ENCODE data around the gene SLC2A9. TPM values are rescaled to one million over a fixed set of nuclear protein-coding genes. Genes with fewer than 3 reads are reported as not detected.

Gene SLC2A9
- total and polyA plus RNA-seq, 2 donors (not counting 3 experiments of a cell fraction or from before 2014, with no cell fraction given) = 1.6 to 1.8 TPM

DNA sequence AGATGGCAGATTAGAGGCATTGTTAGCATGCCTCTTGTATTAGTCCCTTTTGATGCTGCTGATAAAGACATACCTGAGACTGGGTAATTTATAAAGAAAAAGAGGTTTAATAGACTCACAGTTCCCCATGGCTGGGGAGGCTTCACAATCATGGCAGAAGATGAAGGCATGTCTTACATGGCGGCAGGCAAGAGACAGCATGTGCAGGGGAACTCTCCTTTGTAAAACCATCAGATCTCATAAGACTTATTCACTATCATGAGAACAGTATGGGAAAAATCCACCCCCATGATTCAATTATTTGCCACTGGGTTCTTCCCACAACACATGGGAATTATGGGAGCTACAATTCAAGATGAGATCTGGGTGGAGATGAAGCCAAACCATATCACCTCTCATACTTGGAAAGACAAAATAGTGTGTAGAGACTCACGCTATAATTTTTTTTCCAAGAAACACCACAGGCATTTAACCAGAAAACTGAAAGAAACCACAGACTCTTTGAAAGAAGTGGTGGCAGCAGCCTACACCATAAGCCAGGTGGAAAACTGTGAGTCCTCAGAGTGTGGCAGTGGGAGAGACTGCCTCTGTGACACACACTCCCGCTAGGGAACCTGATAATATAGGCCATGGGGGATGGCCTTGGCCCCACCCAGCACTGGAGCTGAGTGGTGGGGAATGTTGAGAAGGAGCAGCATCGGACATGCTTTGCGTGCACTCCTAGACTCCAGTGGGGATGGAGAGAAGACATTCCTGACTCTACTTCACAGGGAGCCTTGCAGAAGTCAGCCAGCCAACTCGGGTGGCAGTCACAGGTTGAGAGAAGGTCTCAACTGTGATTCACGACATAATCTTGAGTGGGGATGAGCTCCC lies 51.5 kb downstream of the SLC2A9 start:
- dilution Hi-C loops (cut with MboI; ENCODE audit: extremely low pct_ligation_motif_present, low sequenced_read_pairs) = no loop called here
- no TSS peak for BruUV-seq (replicated peaks)
- Histone ChIP-seq H3K4me3 (replicated peaks in 1 of 3; ENCODE audit: insufficient read depth in 1 of 3, low read depth in 1 of 3, low read length in 3 of 3) (no peak overlapping the region), H3K36me3 (ENCODE audit: control insufficient read depth in 2 of 2, extremely low read depth in 1 of 2, insufficient read depth in 2 of 2, low read length in 2 of 2) (no peaks in the 10 kb centered on the region), H3K9ac (replicated peaks; ENCODE audit: extremely low read depth, insufficient read depth, low read length) (no peak overlapping the region), H3K27me3 (ENCODE audit: control insufficient read depth in 2 of 2, insufficient read depth in 2 of 2, low read length in 2 of 2) (no peaks in the 10 kb centered on the region), H4K20me1 (replicated peaks; ENCODE audit: control insufficient read depth, extremely low read depth, insufficient read depth, low read length) (no peaks in the 10 kb centered on the region), H3K9me1 (replicated peaks; ENCODE audit: control insufficient read depth, extremely low read depth, insufficient read depth, low read length) (no peaks in the 10 kb centered on the region), H3K79me2 (ENCODE audit: control insufficient read depth, insufficient read depth, low read length) (no peaks in the 10 kb centered on the region), H3K4me2 (ENCODE audit: insufficient read depth, low read length) (no peak overlapping the region), H3K27ac (ENCODE audit: insufficient read depth, low read depth, low read length) (no peak overlapping the region), H3K9me3 (replicated peaks; ENCODE audit: control insufficient read depth, insufficient read depth, low read length) (no peaks in the 10 kb centered on the region), H2AFZ (ENCODE audit: low read depth, low read length) (no peak overlapping the region), H3K4me1 (ENCODE audit: control insufficient read depth, extremely low read depth, insufficient read depth, low read length) (no peaks in the 10 kb centered on the region)
- no peak for DNase-seq (ENCODE audit: low read depth, low spot score)
- POLR2A ChIA-PET = no interaction called here
- FAIRE-seq = no peak
- CTCF ChIA-PET = no interaction called here
- intact Hi-C loops (cut with micrococcal nuclease) = no loop called here
- TF ChIP-seq POLR2AphosphoS5 (IDR thresholded peaks at IDR 0.05; ENCODE audit: insufficient read depth, low read depth, low read length) = no peak
- TF ChIP-seq JUN (IDR thresholded peaks at IDR 0.05; ENCODE audit: borderline replicate concordance, insufficient read depth, insufficient read length, low read depth) = no peak
- TF ChIP-seq EZH2 (IDR thresholded peaks at IDR 0.05; ENCODE audit: borderline replicate concordance, low read depth, low read length, severe bottlenecking) = no peak
- TF ChIP-seq, protein P1, sequence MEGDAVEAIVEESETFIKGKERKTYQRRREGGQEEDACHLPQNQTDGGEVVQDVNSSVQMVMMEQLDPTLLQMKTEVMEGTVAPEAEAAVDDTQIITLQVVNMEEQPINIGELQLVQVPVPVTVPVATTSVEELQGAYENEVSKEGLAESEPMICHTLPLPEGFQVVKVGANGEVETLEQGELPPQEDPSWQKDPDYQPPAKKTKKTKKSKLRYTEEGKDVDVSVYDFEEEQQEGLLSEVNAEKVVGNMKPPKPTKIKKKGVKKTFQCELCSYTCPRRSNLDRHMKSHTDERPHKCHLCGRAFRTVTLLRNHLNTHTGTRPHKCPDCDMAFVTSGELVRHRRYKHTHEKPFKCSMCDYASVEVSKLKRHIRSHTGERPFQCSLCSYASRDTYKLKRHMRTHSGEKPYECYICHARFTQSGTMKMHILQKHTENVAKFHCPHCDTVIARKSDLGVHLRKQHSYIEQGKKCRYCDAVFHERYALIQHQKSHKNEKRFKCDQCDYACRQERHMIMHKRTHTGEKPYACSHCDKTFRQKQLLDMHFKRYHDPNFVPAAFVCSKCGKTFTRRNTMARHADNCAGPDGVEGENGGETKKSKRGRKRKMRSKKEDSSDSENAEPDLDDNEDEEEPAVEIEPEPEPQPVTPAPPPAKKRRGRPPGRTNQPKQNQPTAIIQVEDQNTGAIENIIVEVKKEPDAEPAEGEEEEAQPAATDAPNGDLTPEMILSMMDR (IDR thresholded peaks at IDR 0.05; ENCODE audit: extremely low read depth in 1 of 2, insufficient read depth in 1 of 2, low read depth in 1 of 2, low read length in 2 of 2) = no peak
- TF ChIP-seq POLR2A (IDR thresholded peaks at IDR 0.05; ENCODE audit: low read depth, low read length) = no peak
- TF ChIP-seq, protein P2, sequence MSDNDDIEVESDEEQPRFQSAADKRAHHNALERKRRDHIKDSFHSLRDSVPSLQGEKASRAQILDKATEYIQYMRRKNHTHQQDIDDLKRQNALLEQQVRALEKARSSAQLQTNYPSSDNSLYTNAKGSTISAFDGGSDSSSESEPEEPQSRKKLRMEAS (IDR thresholded peaks at IDR 0.05; ENCODE audit: insufficient read depth, insufficient read length) = no peak
- TF ChIP-seq FOS (IDR thresholded peaks at IDR 0.05; ENCODE audit: borderline replicate concordance, insufficient read depth, low read length) = no peak
- no peak for TF ChIP-seq GATA2 (IDR thresholded peaks at IDR 0.05; ENCODE audit: insufficient read depth, insufficient read length, low read depth, low read length)
- TF ChIP-seq MYC (IDR thresholded peaks at IDR 0.05; ENCODE audit: low read depth, low read length) = no peak
